Vagina (tissue), 2 donors: ENCODE measurements around the gene SERPINB1. TPM values are rescaled to one million over a fixed set of nuclear protein-coding genes. Genes with fewer than 3 reads are reported as not detected.

ENCODE experiments used
- DNase-seq, 2 donors: peaks; one replicate each; pipeline ENCODE4 v3.0.0-alpha.2; 2017; ENCODE audit errors: extremely low spot score in 2 of 2
- H3K27ac ChIP-seq: fragments of 200-600 bp; sonication (generic); one replicate; pipeline ENCODE4 v1.5.1; 2019
- H3K27me3 ChIP-seq: fragments of 200-600 bp; sonication (generic); one replicate; pipeline ENCODE4 v1.5.1; 2019
- H3K36me3 ChIP-seq, 2 donors: fragments of 200-600 bp; sonication (generic); one replicate each; pipeline ENCODE4 v1.5.1; 2017 to 2019
- H3K4me1 ChIP-seq: fragments of 200-600 bp; sonication (generic); one replicate; pipeline ENCODE4 v1.5.1; 2019
- H3K4me3 ChIP-seq, 2 donors: fragments of 200-600 bp; sonication (generic); 1 replicate in 1 of 2; 2 replicates in 1 of 2; pipeline ENCODE4 v1.5.1; 2016 to 2019
- H3K9me3 ChIP-seq: fragments of 200-600 bp; sonication (generic); one replicate; pipeline ENCODE4 v1.5.1; 2019
- CTCF ChIP-seq, 3 experiments: fragments of 450-650 bp in 2 of 3; fragments of 200-600 bp in 1 of 3; sonication (generic) in 1 of 3; IDR thresholded peaks; one replicate each; pipeline ENCODE4 v1.5.1; 2017 to 2019; ENCODE audit warnings: antibody characterized with exemption in 3 of 3, mild to moderate bottlenecking in 2 of 3, moderate library complexity in 2 of 3
- POLR2A ChIP-seq, 2 donors: fragments of 450-650 bp; IDR thresholded peaks; one replicate each; pipeline ENCODE4 v1.6.1; 2017; ENCODE audit warnings: antibody characterized with exemption in 2 of 2, mild to moderate bottlenecking in 2 of 2, moderate library complexity in 2 of 2
- POLR2AphosphoS5 ChIP-seq, 2 donors: sonication (generic); formaldehyde crosslinking; IDR thresholded peaks; one replicate each; pipeline ENCODE4 v1.9.0; 2017; ENCODE audit warnings: antibody characterized with exemption in 2 of 2, mild to moderate bottlenecking in 2 of 2, low read depth in 1 of 2; ENCODE audit not compliant: insufficient read depth in 1 of 2
- intact Hi-C: fragments of 100-400 bp; cut with DNase I; formaldehyde crosslinking; loops from one replicate; pipeline ENCODE4 v1.15.1; 2023
- total RNA-seq: library from RNA; depleted of rRNA; stranded (reverse); fragments of >200 nt; gene quantifications from one replicate; pipeline ENCODE4 v1.2.3, GENCODE V29; 2016

SERPINB1 gene
- total RNA-seq: 38.1 TPM

- intact Hi-C loops: loop anchor here (5.0 to 10.0 kb wide), 2 partner anchors 47 to 151 kb away; no protein-coding TSS in a partner anchor
- Histone ChIP-seq H3K9me3 (no peaks in the 10 kb centered on the region), H3K4me1 (peaks cover 34% of the 10 kb centered on the region), H3K36me3 (peaks cover 0 to 19% of the 10 kb centered on the region in 2 donors), H3K27me3 (no peaks in the 10 kb centered on the region), H3K27ac (peak within 1 kb of the TSS; percentile 92), H3K4me3 (peak within 1 kb of the TSS; percentile 58 to 67)
- no peak for DNase-seq
- peak; percentile 13 to 80 for TF ChIP-seq POLR2AphosphoS5 (IDR thresholded peaks at IDR 0.05; ENCODE audit: insufficient read depth in 1 of 2, low read depth in 1 of 2)
- peak in 1 of 2 donors; percentile 56 for TF ChIP-seq POLR2A (IDR thresholded peaks at IDR 0.05)
- TF ChIP-seq CTCF (IDR thresholded peaks at IDR 0.05): no peak
These were observed at the start of gene SERPINB1 for GRCh38 chr6:2841264-2842138. SERPINB1 (minus strand) TSS chr6:2841863; CDS start chr6:2840586, 1,277 bp downstream.

DNA sequence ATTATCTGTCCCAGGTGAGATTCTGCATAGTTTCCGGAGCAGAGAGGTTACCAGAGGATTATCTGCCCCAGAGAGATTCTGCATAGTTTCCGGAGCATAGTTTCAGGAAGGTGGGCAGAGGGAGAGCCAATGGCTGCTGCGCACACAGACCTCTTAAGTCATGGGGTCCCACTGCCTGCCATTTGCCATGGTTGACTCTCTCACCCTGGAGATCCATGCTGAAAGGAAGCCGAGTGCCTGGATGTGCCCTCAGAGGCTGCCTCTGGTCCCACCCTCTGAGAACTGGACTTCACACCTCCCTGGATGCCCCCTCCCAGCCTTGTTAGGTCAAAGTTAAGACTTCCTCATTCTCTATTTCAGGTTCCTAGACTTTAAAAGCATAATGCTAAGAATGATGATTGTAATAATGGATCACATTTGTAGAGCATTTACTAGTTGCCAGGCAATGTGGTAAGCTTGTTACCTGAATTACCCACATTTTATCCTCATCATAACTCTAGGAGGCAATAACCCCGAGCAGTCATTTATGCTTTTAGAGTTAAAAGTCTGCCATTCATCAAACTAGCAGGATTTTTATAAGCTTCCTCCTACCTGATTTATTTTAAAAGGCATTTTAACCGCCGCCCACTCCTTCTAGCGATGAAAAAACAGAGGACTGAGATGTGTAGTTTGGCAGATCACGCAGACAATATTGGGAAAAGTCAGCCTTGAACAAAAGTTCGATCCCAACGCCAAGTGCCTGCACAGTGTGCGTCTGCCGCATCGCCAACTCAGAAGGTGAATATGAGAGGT, 49.5 kb upstream of the SERPINB1 start:
- no peak overlapping the region for H3K4me3 ChIP-seq
- intact Hi-C loops: no loop called here
- no peak for TF ChIP-seq POLR2AphosphoS5 (IDR thresholded peaks at IDR 0.05; ENCODE audit: insufficient read depth in 1 of 2, low read depth in 1 of 2)
- peaks cover 0 to 20% of the 10 kb centered on the region in 2 donors for H3K36me3 ChIP-seq
- no peaks in the 10 kb centered on the region for H3K27me3 ChIP-seq
- no peak overlapping the region for H3K27ac ChIP-seq
- H3K9me3 ChIP-seq: no peaks in the 10 kb centered on the region
- H3K4me1 ChIP-seq: no peaks in the 10 kb centered on the region
- no peak for DNase-seq

DNA sequence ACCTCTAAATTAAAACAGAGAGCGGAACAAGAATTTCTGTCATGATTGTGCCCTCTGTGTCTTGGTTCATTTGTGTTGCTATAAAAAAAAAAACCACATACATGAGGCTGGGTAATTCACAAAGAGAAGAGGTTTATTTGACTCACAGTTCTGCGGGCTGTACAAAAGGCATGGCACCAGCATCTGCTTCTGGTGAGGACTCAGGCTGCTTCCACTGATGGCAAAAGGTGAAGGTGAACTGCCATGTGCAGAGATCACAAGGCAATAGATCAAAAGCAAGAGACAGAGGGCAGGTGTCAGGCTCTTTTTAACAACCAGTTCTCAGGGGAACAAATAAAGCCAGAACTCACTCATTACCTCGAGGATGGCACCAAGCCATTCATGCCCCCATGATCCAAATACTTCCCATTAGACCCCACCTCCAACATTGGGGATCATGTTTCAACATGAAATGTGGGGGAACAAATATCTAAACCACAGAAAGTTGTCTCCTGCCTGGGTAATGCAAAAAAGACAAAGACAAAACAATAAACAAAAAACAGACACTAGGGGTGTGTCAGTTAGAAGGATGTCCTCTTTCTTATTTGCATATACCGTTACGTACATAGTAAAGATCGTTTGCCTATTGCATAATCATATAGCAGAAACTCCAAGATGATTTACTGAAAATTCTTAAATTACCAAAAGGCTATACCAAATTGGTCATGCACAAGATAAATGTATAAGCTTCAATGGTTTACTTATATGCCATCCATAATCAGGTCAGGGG, 44.5 kb upstream of the SERPINB1 start:
- intact Hi-C loops: no loop called here
- Histone ChIP-seq H3K9me3 (no peaks in the 10 kb centered on the region), H3K36me3 (peaks cover 0 to 2% of the 10 kb centered on the region in 2 donors), H3K4me3 (no peak overlapping the region), H3K27me3 (no peaks in the 10 kb centered on the region), H3K4me1 (no peaks in the 10 kb centered on the region), H3K27ac (no peak overlapping the region)
- no peak for DNase-seq
- TF ChIP-seq POLR2AphosphoS5 (IDR thresholded peaks at IDR 0.05; ENCODE audit: insufficient read depth in 1 of 2, low read depth in 1 of 2): no peak
- no peak for TF ChIP-seq CTCF (IDR thresholded peaks at IDR 0.05)
- TF ChIP-seq POLR2A (IDR thresholded peaks at IDR 0.05): no peak

DNA sequence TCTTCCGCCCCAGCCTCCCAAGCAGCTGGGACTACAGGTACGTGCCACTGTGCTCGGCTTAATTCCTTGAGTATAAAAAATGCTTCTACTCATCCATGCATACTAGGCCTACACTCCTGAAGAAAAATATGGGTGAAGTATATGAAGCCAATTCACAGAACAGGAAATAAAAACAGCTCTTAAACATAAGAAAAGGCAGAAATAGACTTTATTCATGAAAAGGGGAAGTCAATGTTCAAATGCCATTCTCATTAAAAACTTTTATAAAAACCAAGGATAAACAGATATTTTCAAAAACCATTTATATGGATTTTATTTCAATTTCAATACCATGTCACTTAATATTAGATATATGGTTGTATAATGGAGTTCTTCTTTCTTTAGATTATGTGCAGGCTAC, 43.1 kb upstream of the SERPINB1 start:
- Histone ChIP-seq H3K36me3 (no peaks in the 10 kb centered on the region), H3K27ac (no peak overlapping the region), H3K9me3 (no peaks in the 10 kb centered on the region), H3K4me1 (no peaks in the 10 kb centered on the region), H3K27me3 (no peaks in the 10 kb centered on the region), H3K4me3 (no peak overlapping the region)
- no peak for TF ChIP-seq POLR2A (IDR thresholded peaks at IDR 0.05)
- no peak for TF ChIP-seq CTCF (IDR thresholded peaks at IDR 0.05)
- no peak for TF ChIP-seq POLR2AphosphoS5 (IDR thresholded peaks at IDR 0.05; ENCODE audit: insufficient read depth in 1 of 2, low read depth in 1 of 2)
- no peak for DNase-seq
- intact Hi-C loops: no loop called here

DNA sequence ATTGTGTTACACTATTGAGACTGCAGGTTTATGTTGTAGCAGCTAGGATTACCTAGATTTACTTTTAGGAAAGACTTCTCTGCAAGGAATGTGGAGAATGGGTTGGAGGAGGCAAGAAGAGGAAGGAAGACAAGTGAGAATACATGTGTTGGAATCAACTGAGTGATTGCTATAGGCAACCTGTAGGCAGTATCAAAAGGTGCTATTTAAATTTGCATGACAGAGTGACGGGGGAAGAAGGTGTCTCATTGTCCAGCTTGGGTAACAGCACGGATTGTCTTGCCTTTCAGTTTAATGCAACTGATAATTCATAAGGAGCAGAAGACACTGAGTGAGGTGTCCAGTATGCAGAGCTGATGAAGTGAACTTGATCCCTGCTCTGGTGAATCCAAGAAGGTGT, 42.0 kb upstream of the SERPINB1 start:
- intact Hi-C loops: no loop called here
- no peaks in the 10 kb centered on the region for H3K9me3 ChIP-seq
- no peaks in the 10 kb centered on the region for H3K4me1 ChIP-seq
- no peak overlapping the region for H3K4me3 ChIP-seq
- H3K27ac ChIP-seq: no peak overlapping the region
- no peak for DNase-seq
- no peaks in the 10 kb centered on the region for H3K27me3 ChIP-seq
- no peaks in the 10 kb centered on the region for H3K36me3 ChIP-seq
- TF ChIP-seq CTCF (IDR thresholded peaks at IDR 0.05): no peak
